22Rv1 (cell line): ENCODE data around the gene PATJ.

Experiments
- ZFX ChIP-seq: fragments of 450-650 bp; IDR thresholded peaks from 2 replicates; pipeline ENCODE4 v1.6.1; 2017; ENCODE audit warnings: antibody characterized with exemption, borderline replicate concordance
- TF ChIP-seq, protein P1 (sequence below): fragments of 450-650 bp; IDR thresholded peaks from 2 replicates; pipeline ENCODE4 v1.5.1; 2017; ENCODE audit warnings: mild to moderate bottlenecking

DNA sequence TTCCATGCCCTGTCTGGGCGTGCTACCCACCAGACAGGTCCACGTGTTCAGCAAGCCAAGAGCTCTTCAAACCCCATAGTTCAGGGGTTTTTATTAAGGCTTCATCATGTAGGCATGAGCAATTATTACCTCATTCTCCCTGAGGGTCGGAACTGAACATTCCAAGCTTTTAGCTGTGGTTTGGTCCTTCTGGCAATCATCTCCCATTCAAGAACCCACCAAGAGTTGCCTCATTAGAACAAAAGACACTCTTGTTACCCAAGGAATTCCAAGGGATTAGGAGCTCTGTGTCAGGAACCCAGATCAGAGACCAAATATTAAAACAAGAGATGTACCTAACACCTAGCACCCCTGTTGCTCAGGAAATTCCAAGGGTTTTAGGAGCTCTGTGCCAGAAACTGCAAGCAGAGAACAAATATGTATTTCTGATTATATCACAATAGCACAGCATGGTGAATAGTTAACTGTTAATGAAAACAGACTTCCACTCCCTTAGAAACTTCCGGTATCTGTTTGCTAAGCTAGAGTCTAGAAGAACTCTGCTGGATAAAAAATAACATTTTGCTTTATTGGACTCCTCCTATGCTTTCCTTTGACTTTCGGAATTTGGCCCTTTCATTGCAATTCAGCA lies 251.2 kb downstream of the PATJ start:
- TF ChIP-seq, protein P1, sequence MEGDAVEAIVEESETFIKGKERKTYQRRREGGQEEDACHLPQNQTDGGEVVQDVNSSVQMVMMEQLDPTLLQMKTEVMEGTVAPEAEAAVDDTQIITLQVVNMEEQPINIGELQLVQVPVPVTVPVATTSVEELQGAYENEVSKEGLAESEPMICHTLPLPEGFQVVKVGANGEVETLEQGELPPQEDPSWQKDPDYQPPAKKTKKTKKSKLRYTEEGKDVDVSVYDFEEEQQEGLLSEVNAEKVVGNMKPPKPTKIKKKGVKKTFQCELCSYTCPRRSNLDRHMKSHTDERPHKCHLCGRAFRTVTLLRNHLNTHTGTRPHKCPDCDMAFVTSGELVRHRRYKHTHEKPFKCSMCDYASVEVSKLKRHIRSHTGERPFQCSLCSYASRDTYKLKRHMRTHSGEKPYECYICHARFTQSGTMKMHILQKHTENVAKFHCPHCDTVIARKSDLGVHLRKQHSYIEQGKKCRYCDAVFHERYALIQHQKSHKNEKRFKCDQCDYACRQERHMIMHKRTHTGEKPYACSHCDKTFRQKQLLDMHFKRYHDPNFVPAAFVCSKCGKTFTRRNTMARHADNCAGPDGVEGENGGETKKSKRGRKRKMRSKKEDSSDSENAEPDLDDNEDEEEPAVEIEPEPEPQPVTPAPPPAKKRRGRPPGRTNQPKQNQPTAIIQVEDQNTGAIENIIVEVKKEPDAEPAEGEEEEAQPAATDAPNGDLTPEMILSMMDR = no peak
- TF ChIP-seq ZFX = no peak
